ENCODE measurements around the gene ZNF500.

ZNF500 gene

DNA sequence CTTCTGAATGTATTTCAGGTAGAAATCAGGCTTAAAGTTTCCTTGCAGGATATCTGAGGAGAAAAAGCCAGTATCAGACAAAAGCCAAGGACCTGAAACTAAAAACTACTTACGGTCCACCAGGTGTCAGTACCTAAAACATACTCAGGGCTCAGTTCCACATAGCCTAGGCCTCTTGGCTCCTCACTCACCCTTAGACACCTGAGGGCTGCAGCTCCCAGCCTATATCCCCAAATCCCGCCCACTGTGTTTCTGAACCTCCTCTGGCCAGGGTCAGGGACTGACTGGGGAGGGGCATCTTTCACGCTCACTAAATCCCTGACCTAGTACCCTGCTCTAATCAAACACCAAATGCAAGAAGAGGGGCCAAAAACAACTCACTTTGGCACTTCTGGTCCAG is 44.3 kb upstream of the ZNF500 start:
- Histone ChIP-seq H3K27me3 (replicated peaks) (no peaks in the 10 kb centered on the region), H3K4me3 (ENCODE audit: low read depth, low read length) (no peak overlapping the region), H3K27ac (no peak overlapping the region), H3K36me3 (replicated peaks) (peaks cover 56% of the 10 kb centered on the region)
- in situ Hi-C loops (cut with HindIII; ENCODE audit: low pct_ligation_motif_present, low sequenced_read_pairs) = no loop called here
- DNase-seq = no peak
- TF ChIP-seq, protein P1, sequence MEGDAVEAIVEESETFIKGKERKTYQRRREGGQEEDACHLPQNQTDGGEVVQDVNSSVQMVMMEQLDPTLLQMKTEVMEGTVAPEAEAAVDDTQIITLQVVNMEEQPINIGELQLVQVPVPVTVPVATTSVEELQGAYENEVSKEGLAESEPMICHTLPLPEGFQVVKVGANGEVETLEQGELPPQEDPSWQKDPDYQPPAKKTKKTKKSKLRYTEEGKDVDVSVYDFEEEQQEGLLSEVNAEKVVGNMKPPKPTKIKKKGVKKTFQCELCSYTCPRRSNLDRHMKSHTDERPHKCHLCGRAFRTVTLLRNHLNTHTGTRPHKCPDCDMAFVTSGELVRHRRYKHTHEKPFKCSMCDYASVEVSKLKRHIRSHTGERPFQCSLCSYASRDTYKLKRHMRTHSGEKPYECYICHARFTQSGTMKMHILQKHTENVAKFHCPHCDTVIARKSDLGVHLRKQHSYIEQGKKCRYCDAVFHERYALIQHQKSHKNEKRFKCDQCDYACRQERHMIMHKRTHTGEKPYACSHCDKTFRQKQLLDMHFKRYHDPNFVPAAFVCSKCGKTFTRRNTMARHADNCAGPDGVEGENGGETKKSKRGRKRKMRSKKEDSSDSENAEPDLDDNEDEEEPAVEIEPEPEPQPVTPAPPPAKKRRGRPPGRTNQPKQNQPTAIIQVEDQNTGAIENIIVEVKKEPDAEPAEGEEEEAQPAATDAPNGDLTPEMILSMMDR (IDR thresholded peaks at IDR 0.05; ENCODE audit: low read depth, low read length, missing control alignments) = no peak

- DNase-seq = no peak
- in situ Hi-C loops (cut with HindIII; ENCODE audit: low pct_ligation_motif_present, low sequenced_read_pairs) = no loop called here
- H3K27ac ChIP-seq = no peak overlapping the region
- no peaks in the 10 kb centered on the region for H3K27me3 ChIP-seq (replicated peaks)
- H3K36me3 ChIP-seq (replicated peaks) = peaks cover 30% of the 10 kb centered on the region
- TF ChIP-seq, protein P1 (IDR thresholded peaks at IDR 0.05; ENCODE audit: low read depth, low read length, missing control alignments) = no peak
- no peak overlapping the region for H3K4me3 ChIP-seq (ENCODE audit: low read depth, low read length)
Measured at GRCh38 chr16:4806280-4806679, 39.3 kb upstream of the ZNF500 start.

DNA sequence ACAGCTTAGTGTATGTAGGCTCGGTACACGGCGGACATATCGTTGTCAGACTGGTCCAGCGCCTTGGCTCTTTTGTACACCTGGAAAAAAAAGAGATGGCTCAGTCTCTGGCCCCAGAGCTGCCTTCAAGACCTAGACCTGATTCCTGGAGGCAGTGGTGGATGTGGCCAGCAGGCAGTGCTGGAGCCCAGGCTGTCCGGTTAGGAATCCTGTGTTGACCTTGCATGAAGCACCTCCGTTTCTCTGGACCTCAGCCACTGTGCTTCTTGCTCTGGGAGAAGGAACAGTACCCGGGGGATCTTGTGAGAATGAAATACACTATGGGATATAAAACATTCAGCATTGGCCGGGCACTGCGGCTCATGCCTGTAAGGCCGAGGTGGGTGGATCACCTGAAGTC is 38.3 kb upstream of the ZNF500 start:
- TF ChIP-seq, protein P1 (IDR thresholded peaks at IDR 0.05; ENCODE audit: low read depth, low read length, missing control alignments) = no peak
- no peak for DNase-seq
- Histone ChIP-seq H3K27ac (no peak overlapping the region), H3K27me3 (replicated peaks) (no peaks in the 10 kb centered on the region), H3K4me3 (ENCODE audit: low read depth, low read length) (no peak overlapping the region), H3K36me3 (replicated peaks) (peaks cover 24% of the 10 kb centered on the region)
- in situ Hi-C loops (cut with HindIII; ENCODE audit: low pct_ligation_motif_present, low sequenced_read_pairs) = no loop called here

GRCh38 chr16:4803898-4804762 is 37.2 kb upstream of the ZNF500 start:
- TF ChIP-seq, protein P1 (IDR thresholded peaks at IDR 0.05; ENCODE audit: low read depth, low read length, missing control alignments) = no peak
- Histone ChIP-seq H3K4me3 (ENCODE audit: low read depth, low read length) (no peak overlapping the region), H3K27me3 (replicated peaks) (no peaks in the 10 kb centered on the region), H3K36me3 (replicated peaks) (peaks cover 20% of the 10 kb centered on the region), H3K27ac (no peak overlapping the region)
- in situ Hi-C loops (cut with HindIII; ENCODE audit: low pct_ligation_motif_present, low sequenced_read_pairs) = no loop called here
- no peak for DNase-seq

DNA sequence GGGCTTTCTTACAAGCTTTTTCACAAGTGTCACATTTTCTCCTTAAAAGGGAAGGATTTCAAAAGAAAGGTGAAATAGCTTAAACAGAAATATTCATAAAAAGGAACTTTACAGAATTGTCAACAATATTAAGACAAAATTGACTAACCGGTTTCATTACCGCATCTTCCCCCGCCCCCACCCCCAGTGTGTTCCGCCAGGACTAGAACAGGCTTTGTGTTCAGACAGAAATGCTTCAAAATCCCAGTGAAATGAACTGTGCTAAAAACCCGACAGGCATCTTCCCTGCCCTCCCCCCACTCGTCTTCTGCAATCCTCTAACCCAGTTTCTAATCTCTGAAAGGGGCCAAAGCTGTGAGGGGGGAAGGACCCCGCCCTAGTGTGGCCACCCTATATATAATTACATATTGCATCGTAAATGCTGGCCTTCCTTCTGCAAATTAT is 36.5 kb upstream of the ZNF500 start:
- Histone ChIP-seq H3K4me3 (ENCODE audit: low read depth, low read length) (peak overlapping the region; percentile 75), H3K36me3 (replicated peaks) (peaks cover 21% of the 10 kb centered on the region)

More for the DNA sequence above, 36.5 kb upstream of the ZNF500 start:
- H3K27me3 ChIP-seq (replicated peaks) = no peaks in the 10 kb centered on the region
- peak overlapping the region; percentile 70 for H3K27ac ChIP-seq
- in situ Hi-C loops (cut with HindIII; ENCODE audit: low pct_ligation_motif_present, low sequenced_read_pairs) = no loop called here
- DNase-seq = no peak
- TF ChIP-seq, protein P1 (IDR thresholded peaks at IDR 0.05; ENCODE audit: low read depth, low read length, missing control alignments) = no peak

Measured in brain microvascular endothelial cell (primary cell).